ENCODE measurements around the gene PSMD6.

- TF ChIP-seq CTCF (IDR thresholded peaks at IDR 0.05) (no peak), ZFX (IDR thresholded peaks at IDR 0.05; ENCODE audit: borderline replicate concordance) (no peak)
These were observed 33.4 kb upstream of the PSMD6 start for GRCh38 chr3:64056606-64057180.

Data from 22Rv1 (cell line).